ENCODE data around the gene STAP1.

Gene STAP1

GRCh38 chr4:67570537-67570936 is 12.0 kb downstream of the STAP1 start:
- TF ChIP-seq CTCF (IDR thresholded peaks at IDR 0.05; ENCODE audit: control extremely low read depth, extremely low read depth, low read depth, missing control alignments): no peak
- POLR2A ChIA-PET: no interaction called here
- CTCF ChIA-PET: interaction anchor here (1.1 to 2.4 kb wide), 4 partner anchors 10 to 43 kb away, joined by 3 to 8 read pairs (median 4); partner anchors contain the start of gene STAP1
- no peak for DNase-seq (ENCODE audit: extremely low spot score)

- ChIA-PET CTCF (interaction anchor here (0.8 to 2.4 kb wide), 3 partner anchors 9 to 16 kb away, joined by 3 to 8 read pairs (median 4); no protein-coding TSS in a partner anchor), POLR2A (no interaction called here)
- no peak for DNase-seq (ENCODE audit: extremely low spot score)
- no peak for TF ChIP-seq CTCF (IDR thresholded peaks at IDR 0.05; ENCODE audit: control extremely low read depth, extremely low read depth, low read depth, missing control alignments)
Measured at GRCh38 chr4:67571975-67572374, 13.4 kb downstream of the STAP1 start.

- ChIA-PET CTCF (interaction anchor here (0.9 to 1.7 kb wide), 2 partner anchors 10 to 33 kb away, joined by 3 read pairs; no protein-coding TSS in a partner anchor), POLR2A (no interaction called here)
- no peak for TF ChIP-seq CTCF (IDR thresholded peaks at IDR 0.05; ENCODE audit: control extremely low read depth, extremely low read depth, low read depth, missing control alignments)
- DNase-seq (ENCODE audit: extremely low spot score): no peak
Measured at GRCh38 chr4:67573193-67573592, 14.7 kb downstream of the STAP1 start.

GRCh38 chr4:67575232-67576058 is 16.9 kb downstream of the STAP1 start:
- ChIA-PET POLR2A (no interaction called here), CTCF (interaction anchor here (0.9 to 1.3 kb wide), 2 partner anchors 44 to 125 kb away, joined by 3 to 4 read pairs; no protein-coding TSS in a partner anchor)
- no peak for TF ChIP-seq CTCF (IDR thresholded peaks at IDR 0.05; ENCODE audit: control extremely low read depth, extremely low read depth, low read depth, missing control alignments)
- DNase-seq (ENCODE audit: extremely low spot score): peak; percentile 49

- no peak for TF ChIP-seq CTCF (IDR thresholded peaks at IDR 0.05; ENCODE audit: control extremely low read depth, extremely low read depth, low read depth, missing control alignments)
- DNase-seq (ENCODE audit: extremely low spot score): no peak
- CTCF ChIA-PET: interaction anchor here (0.9 to 1.3 kb wide), 3 partner anchors 13 to 124 kb away, joined by 3 to 4 read pairs (median 3); no protein-coding TSS in a partner anchor
- POLR2A ChIA-PET: no interaction called here
Measured at GRCh38 chr4:67576059-67576466, 17.5 kb downstream of the STAP1 start.

- DNase-seq (ENCODE audit: extremely low spot score): no peak
- no peak for TF ChIP-seq CTCF (IDR thresholded peaks at IDR 0.05; ENCODE audit: control extremely low read depth, extremely low read depth, low read depth, missing control alignments)
- POLR2A ChIA-PET: no interaction called here
- CTCF ChIA-PET: interaction anchor here (0.9 to 1.3 kb wide), 3 partner anchors 13 to 124 kb away, joined by 3 to 4 read pairs (median 3); no protein-coding TSS in a partner anchor
Measured at GRCh38 chr4:67576538-67576937, 18.0 kb downstream of the STAP1 start.

All from GM10248 (cell line).